Gastroesophageal sphincter (tissue), 4 donors: ENCODE results near the gene PRLR. TPM values are rescaled to one million over a fixed set of nuclear protein-coding genes. Genes with fewer than 3 reads are reported as not detected.
"Not testable (repeated sequence)": the region's sequence is repeated elsewhere in the genome, so short reads cannot be mapped to it uniquely, and the experiment has no call there.

Experiments used
- ATAC-seq: fragments of 150-250 bp; one replicate; pipeline ENCODE4 v1.9.1; 2016; ENCODE audit warnings: mild to moderate bottlenecking, moderate library complexity
- H3K27ac ChIP-seq, 4 donors: fragments of 200-600 bp; sonication (generic) in 3 of 4; 1 replicate in 3 of 4; 2 replicates in 1 of 4; pipeline ENCODE4 v1.5.1; 2016 to 2019
- H3K27me3 ChIP-seq: fragments of 200-600 bp; sonication (generic); one replicate; pipeline ENCODE4 v1.5.1; 2019
- H3K36me3 ChIP-seq, 2 donors: fragments of 200-600 bp; sonication (generic); one replicate each; pipeline ENCODE4 v1.5.1; 2019; ENCODE audit warnings: control low read depth in 1 of 2
- H3K4me1 ChIP-seq, 3 donors: fragments of 200-600 bp; sonication (generic); 1 replicate in 2 of 3; 2 replicates in 1 of 3; pipeline ENCODE4 v1.5.1; 2016 to 2019; ENCODE audit warnings: control low read depth in 2 of 3
- H3K4me3 ChIP-seq, 2 donors: fragments of 200-600 bp; sonication (generic); one replicate each; pipeline ENCODE4 v1.5.1; 2019; ENCODE audit warnings: mild to moderate bottlenecking in 1 of 2, moderate library complexity in 1 of 2
- H3K9me3 ChIP-seq, 3 donors: fragments of 200-600 bp; sonication (generic); one replicate each; pipeline ENCODE4 v1.5.1; 2017 to 2019; ENCODE audit warnings: control low read depth in 2 of 3
- CTCF ChIP-seq, 4 experiments: fragments of 200-600 bp in 2 of 4; fragments of 450-650 bp in 2 of 4; sonication (generic) in 1 of 4; IDR thresholded peaks; one replicate each; pipeline ENCODE4 v1.5.1; 2017 to 2019; ENCODE audit warnings: antibody characterized with exemption in 4 of 4, mild to moderate bottlenecking in 2 of 4, moderate library complexity in 2 of 4
- EP300 ChIP-seq: sonication (generic); formaldehyde crosslinking; IDR thresholded peaks from one replicate; pipeline ENCODE4 v1.6.1; 2017; ENCODE audit warnings: antibody characterized with exemption, mild to moderate bottlenecking
- POLR2A ChIP-seq, 2 donors: fragments of 450-650 bp; IDR thresholded peaks; one replicate each; pipeline ENCODE4 v1.6.1; 2017; ENCODE audit warnings: antibody characterized with exemption in 2 of 2, mild to moderate bottlenecking in 2 of 2, moderate library complexity in 1 of 2
- POLR2AphosphoS5 ChIP-seq: sonication (generic); formaldehyde crosslinking; IDR thresholded peaks from one replicate; pipeline ENCODE4 v1.6.1; 2017; ENCODE audit warnings: antibody characterized with exemption
- WGBS, 2 donors: methylation state at CpG; one replicate each; pipeline ENCODE4 v1.1.5; 2018; ENCODE audit warnings: low coverage in 1 of 2; 5-methylcytosine and 5-hydroxymethylcytosine counted together
- total RNA-seq, 4 donors: library from RNA; depleted of rRNA; stranded (reverse); fragments of >200 nt; gene quantifications; one replicate each; pipeline ENCODE4 v1.1.0, GENCODE V29; 2016

PRLR gene
- total RNA-seq, 4 donors from 2014 or later, result 0.16 to 1.4 (median 0.85) TPM

GRCh38 chr5:35041261-35041660 lies 189.0 kb downstream of the PRLR start:
- WGBS, 2 donors, result 28 to 57% methylated on average over 2 to 3 of the region's 3 CpGs
- Histone ChIP-seq H3K9me3 (no peaks in the 10 kb centered on the region), H3K27ac (no peak overlapping the region), H3K36me3 (no peaks in the 10 kb centered on the region), H3K4me3 (no peak overlapping the region), H3K4me1 (no peaks in the 10 kb centered on the region), H3K27me3 (peaks cover 9% of the 10 kb centered on the region)
- TF ChIP-seq POLR2A (IDR thresholded peaks at IDR 0.05) (no peak), EP300 (no peak), CTCF (IDR thresholded peaks at IDR 0.05) (no peak)
- no peak for ATAC-seq

GRCh38 chr5:35038891-35039290 lies 191.4 kb downstream of the PRLR start:
- H3K9me3 ChIP-seq, result no peaks in the 10 kb centered on the region
- H3K4me3 ChIP-seq, result no peak overlapping the region
- ATAC-seq, result no peak
- 55 to 84% methylated on average over 2 of the region's 2 CpGs for WGBS, 2 donors
- H3K4me1 ChIP-seq, result no peaks in the 10 kb centered on the region
- H3K27ac ChIP-seq, result no peak overlapping the region
- TF ChIP-seq EP300, result no peak
- no peak for TF ChIP-seq POLR2AphosphoS5
- TF ChIP-seq POLR2A (IDR thresholded peaks at IDR 0.05), result no peak
- TF ChIP-seq CTCF (IDR thresholded peaks at IDR 0.05), result no peak
- no peaks in the 10 kb centered on the region for H3K36me3 ChIP-seq
- H3K27me3 ChIP-seq, result peaks cover under 1% of the 10 kb centered on the region

GRCh38 chr5:35036536-35036935 lies 193.8 kb downstream of the PRLR start:
- H3K4me3 ChIP-seq, result no peak overlapping the region
- H3K27me3 ChIP-seq, result no peaks in the 10 kb centered on the region
- TF ChIP-seq POLR2A (IDR thresholded peaks at IDR 0.05) (no peak), POLR2AphosphoS5 (no peak), EP300 (no peak), CTCF (IDR thresholded peaks at IDR 0.05) (no peak)
- H3K36me3 ChIP-seq, result no peaks in the 10 kb centered on the region
- no peak for ATAC-seq
- no peak overlapping the region for H3K27ac ChIP-seq
- WGBS, 2 donors, result 85 to 95% methylated on average over 3 of the region's 4 CpGs
- H3K9me3 ChIP-seq, result no peaks in the 10 kb centered on the region
- H3K4me1 ChIP-seq, result no peaks in the 10 kb centered on the region

GRCh38 chr5:35035929-35036328 lies 194.4 kb downstream of the PRLR start:
- not testable (repeated sequence) for H3K27ac ChIP-seq, ATAC-seq, H3K4me1 ChIP-seq, H3K36me3 ChIP-seq, H3K4me3 ChIP-seq, H3K27me3 ChIP-seq, H3K9me3 ChIP-seq
- 59 to 82% methylated on average over 1 to 4 of the region's 4 CpGs for WGBS, 2 donors

GRCh38 chr5:35035271-35035670 lies 195.0 kb downstream of the PRLR start:
- H3K4me1 ChIP-seq, result no peaks in the 10 kb centered on the region
- no peak for TF ChIP-seq POLR2AphosphoS5
- TF ChIP-seq EP300, result no peak
- TF ChIP-seq CTCF (IDR thresholded peaks at IDR 0.05), result no peak
- no peak for TF ChIP-seq POLR2A (IDR thresholded peaks at IDR 0.05)
- H3K27ac ChIP-seq, result no peak overlapping the region
- ATAC-seq, result no peak
- 60 to 86% methylated on average over 1 to 3 of the region's 3 CpGs for WGBS, 2 donors
- H3K27me3 ChIP-seq, result no peaks in the 10 kb centered on the region
- no peaks in the 10 kb centered on the region for H3K9me3 ChIP-seq
- H3K4me3 ChIP-seq, result no peak overlapping the region
- H3K36me3 ChIP-seq, result no peaks in the 10 kb centered on the region

GRCh38 chr5:35032356-35032755 lies 197.9 kb downstream of the PRLR start:
- no peak overlapping the region for H3K27ac ChIP-seq
- no peaks in the 10 kb centered on the region for H3K36me3 ChIP-seq
- no peaks in the 10 kb centered on the region for H3K4me1 ChIP-seq
- no peaks in the 10 kb centered on the region for H3K27me3 ChIP-seq
- 55 to 72% methylated on average over 4 to 5 of the region's 6 CpGs for WGBS, 2 donors
- no peak overlapping the region for H3K4me3 ChIP-seq
- ATAC-seq, result no peak
- H3K9me3 ChIP-seq, result no peaks in the 10 kb centered on the region
- TF ChIP-seq POLR2A (IDR thresholded peaks at IDR 0.05) (no peak), CTCF (IDR thresholded peaks at IDR 0.05) (no peak), POLR2AphosphoS5 (no peak), EP300 (no peak)
